Colon (tissue), 2 donors: ENCODE results near the gene ANKFY1.
A peak's percentile ranks its signal among the peaks of the same experiment; 100 is the strongest.

Source experiments
- FAIRE-seq: peaks from 2 replicates; lab custom pipeline; 2012; peaks lifted over from hg19 to GRCh38; lab: Jason Lieb, UNC
- donor health status: control.
- donor health status: control.

Gene ANKFY1

GRCh38 chr17:4155980-4156620 lies 107.7 kb downstream of the ANKFY1 start:
- FAIRE-seq: no peak

- FAIRE-seq: no peak
These were observed 109.6 kb downstream of the ANKFY1 start for GRCh38 chr17:4154201-4154600.

GRCh38 chr17:4152471-4152870 lies 111.3 kb downstream of the ANKFY1 start:
- FAIRE-seq: no peak

GRCh38 chr17:4150096-4150495 lies 113.7 kb downstream of the ANKFY1 start:
- no peak for FAIRE-seq

- FAIRE-seq: no peak
These were observed 115.0 kb downstream of the ANKFY1 start for GRCh38 chr17:4148611-4149308.

- no peak for FAIRE-seq
These were observed 115.9 kb downstream of the ANKFY1 start for GRCh38 chr17:4147751-4148310.

- no peak for FAIRE-seq
These were observed 117.1 kb downstream of the ANKFY1 start for GRCh38 chr17:4146641-4147040.

- no peak for FAIRE-seq
These were observed 119.4 kb downstream of the ANKFY1 start for GRCh38 chr17:4144422-4144747.

- FAIRE-seq: no peak
These were observed 120.0 kb downstream of the ANKFY1 start for GRCh38 chr17:4143563-4144421.

GRCh38 chr17:4142107-4142900 lies 121.5 kb downstream of the ANKFY1 start:
- FAIRE-seq: no peak

- no peak for FAIRE-seq
These were observed 123.7 kb downstream of the ANKFY1 start for GRCh38 chr17:4140125-4140524.

- FAIRE-seq: peak; percentile 95
These were observed 124.8 kb downstream of the ANKFY1 start for GRCh38 chr17:4138906-4139526.

GRCh38 chr17:4136373-4136772 lies 127.4 kb downstream of the ANKFY1 start:
- no peak for FAIRE-seq

- FAIRE-seq: no peak
These were observed 128.3 kb downstream of the ANKFY1 start for GRCh38 chr17:4135489-4135888.

GRCh38 chr17:4134721-4135120 lies 129.1 kb downstream of the ANKFY1 start:
- no peak for FAIRE-seq

GRCh38 chr17:4130715-4131114 lies 133.1 kb downstream of the ANKFY1 start:
- no peak for FAIRE-seq

- no peak for FAIRE-seq
These were observed 136.2 kb downstream of the ANKFY1 start for GRCh38 chr17:4127555-4127954.

GRCh38 chr17:4125552-4125951 lies 138.2 kb downstream of the ANKFY1 start:
- no peak for FAIRE-seq

GRCh38 chr17:4124999-4125398 lies 138.8 kb downstream of the ANKFY1 start:
- no peak for FAIRE-seq

GRCh38 chr17:4120332-4120731 lies 143.4 kb downstream of the ANKFY1 start:
- no peak for FAIRE-seq

GRCh38 chr17:4119299-4119698 lies 144.5 kb downstream of the ANKFY1 start:
- FAIRE-seq: no peak
